HepG2 (cell line): ENCODE results near the gene PAQR5. TPM values are rescaled to one million over a fixed set of nuclear protein-coding genes. Genes with fewer than 3 reads are reported as not detected.

Experiments
- ATAC-seq: fragments of 200-7000 bp; cut with Tn5 transposase; 3 replicates; pipeline ENCODE4 v1.9.1; 2020; ENCODE audit warnings: mild to moderate bottlenecking, moderate library complexity
- BruUV-seq: library from RNA; stranded (reverse); fragments of 400-500 nt; replicated peaks from 2 replicates; lab custom pipeline; 2021; lab: Mats Ljungman, UMichigan
- CTCF ChIA-PET: fragments of 300-600 bp; formaldehyde crosslinking; extraction: SDS; loops from one replicate; lab custom pipeline; 2021; ENCODE audit warnings: low total read pairs, inconsistent platforms, low intra/inter-chr PET ratio; lab: Yijun Ruan, JAX
- POLR2A ChIA-PET: fragments of 350-600 bp; sonication (Branson Sonifier 250); formaldehyde crosslinking; loops from one replicate; lab custom pipeline; 2020; ENCODE audit warnings: antibody characterized with exemption, inconsistent platforms; lab: Yijun Ruan, JAX
- DNase-seq: peaks from one replicate; pipeline ENCODE4 v3.0.0-alpha.2; 2015; ENCODE audit warnings: low spot score
- FAIRE-seq: peaks from 3 replicates; lab custom pipeline; 2011; peaks lifted over from hg19 to GRCh38; lab: Jason Lieb, UNC
- H2AFZ ChIP-seq: one replicate; pipeline ENCODE4 v1.6.1; 2011; ENCODE audit warnings: low read length, inconsistent platforms
- H3K27ac ChIP-seq: fragments of 300-600 bp; 3 replicates; pipeline ENCODE4 v1.8.0; 2011; ENCODE audit warnings: mixed run types, mild to moderate bottlenecking, mixed read lengths, low read length, inconsistent platforms; ENCODE audit not compliant: insufficient read depth; ENCODE audit errors: extremely low read length
- H3K27me3 ChIP-seq, 2 experiments: fragments of 200-600 bp in 1 of 2; 2 replicates in 1 of 2; 3 replicates in 1 of 2; pipeline versions ENCODE4 v1.6.0 to v1.8.0; 2011; ENCODE audit warnings: low read length in 2 of 2, mild to moderate bottlenecking in 2 of 2, moderate library complexity in 2 of 2, inconsistent platforms in 1 of 2; ENCODE audit not compliant: insufficient read depth in 2 of 2, control insufficient read depth in 1 of 2
- H3K36me3 ChIP-seq, 2 experiments: fragments of 200-600 bp in 1 of 2; replicated peaks in 1 of 2; 2 replicates in 1 of 2; 3 replicates in 1 of 2; pipeline versions ENCODE4 v1.5.1 to v1.8.0; 2011; ENCODE audit warnings: low read length in 2 of 2, inconsistent platforms in 1 of 2; ENCODE audit not compliant: insufficient read depth in 2 of 2, control insufficient read depth in 1 of 2
- H3K4me1 ChIP-seq: 2 replicates; pipeline ENCODE4 v1.5.1; 2012; ENCODE audit warnings: low read length, inconsistent platforms; ENCODE audit not compliant: insufficient read depth
- H3K4me2 ChIP-seq: 2 replicates; pipeline ENCODE4 v1.6.0; 2011; ENCODE audit warnings: low read depth, low read length, inconsistent platforms
- H3K4me3 ChIP-seq, 3 experiments: fragments of 200-600 bp in 1 of 3; sonication (generic), shearing (Covaris generic) in 1 of 3; replicated peaks in 1 of 3; 2 replicates each; pipeline ENCODE4 v1.5.1; 2011 to 2016; ENCODE audit warnings: low read length in 3 of 3, inconsistent platforms in 2 of 3, low read depth in 2 of 3, mild to moderate bottlenecking in 2 of 3, control low read depth in 1 of 3, mixed read lengths in 1 of 3; ENCODE audit not compliant: insufficient read depth in 1 of 3
- H3K79me2 ChIP-seq: one replicate; pipeline ENCODE4 v1.6.1; 2011; ENCODE audit warnings: low read length, inconsistent platforms; ENCODE audit not compliant: insufficient read depth
- H3K9ac ChIP-seq: 2 replicates; pipeline ENCODE4 v1.6.0; 2011; ENCODE audit warnings: mild to moderate bottlenecking, low read depth, low read length, inconsistent platforms; ENCODE audit not compliant: insufficient read depth
- H3K9me3 ChIP-seq: 2 replicates; pipeline ENCODE4 v1.5.1; 2012; ENCODE audit warnings: mild to moderate bottlenecking, low read length
- H4K20me1 ChIP-seq: 2 replicates; pipeline ENCODE4 v1.6.0; 2011; ENCODE audit warnings: inconsistent platforms, mild to moderate bottlenecking, low read length, moderate library complexity; ENCODE audit not compliant: insufficient read depth
- CCDC6 ChIP-seq: sonication (generic); formaldehyde crosslinking; IDR thresholded peaks from 2 replicates; pipeline ENCODE4 v1.8.1; 2022; ENCODE audit warnings: mild to moderate bottlenecking, missing genetic modification reagents, moderate library complexity
- DNMT1 ChIP-seq: sonication (generic); formaldehyde crosslinking; IDR thresholded peaks from 2 replicates; pipeline ENCODE4 v1.5.1; 2020; ENCODE audit warnings: mild to moderate bottlenecking, missing genetic modification reagents
- FOXA3 ChIP-seq: IDR thresholded peaks from 2 replicates; pipeline ENCODE4 v1.6.1; 2016; ENCODE audit warnings: missing genetic modification reagents, missing compliant biosample characterization
- IRF2 ChIP-seq: IDR thresholded peaks from 2 replicates; pipeline ENCODE4 v1.6.1; 2018; ENCODE audit warnings: missing genetic modification reagents, missing compliant biosample characterization
- PHB2 ChIP-seq: fragments of 450-650 bp; IDR thresholded peaks from 2 replicates; pipeline ENCODE4 v1.6.1; 2018; ENCODE audit not compliant: partially characterized antibody
- PLRG1 ChIP-seq: fragments of 450-650 bp; conservative IDR thresholded peaks from 2 replicates; pipeline ENCODE4 v1.6.1; 2016
- POLR2G ChIP-seq: fragments of 200-400 bp; formaldehyde crosslinking; IDR thresholded peaks from 2 replicates; pipeline ENCODE4 v1.6.1; 2018; ENCODE audit warnings: mild to moderate bottlenecking, low read depth, low read length, moderate library complexity
- SMYD3 ChIP-seq: sonication (generic); formaldehyde crosslinking; IDR thresholded peaks from 2 replicates; pipeline ENCODE4 v1.8.1; 2023; ENCODE audit warnings: mild to moderate bottlenecking, missing genetic modification reagents
- TMF1 ChIP-seq: sonication (generic); formaldehyde crosslinking; IDR thresholded peaks from 2 replicates; pipeline ENCODE4 v1.8.1; 2022; ENCODE audit warnings: low read depth, missing genetic modification reagents
- ZNF432 ChIP-seq: sonication (generic); formaldehyde crosslinking; IDR thresholded peaks from 2 replicates; pipeline ENCODE4 v1.5.0; 2020; ENCODE audit warnings: missing genetic modification reagents, mild to moderate bottlenecking, borderline replicate concordance
- ZNF441 ChIP-seq: sonication (generic); formaldehyde crosslinking; IDR thresholded peaks from 2 replicates; pipeline ENCODE4 v1.7.0; 2021; ENCODE audit warnings: missing genetic modification reagents, borderline replicate concordance
- ZNF484 ChIP-seq: sonication (generic); formaldehyde crosslinking; IDR thresholded peaks from 2 replicates; pipeline ENCODE4 v1.5.1; 2020; ENCODE audit warnings: mild to moderate bottlenecking, low read depth, missing genetic modification reagents, borderline replicate concordance
- ZNF777 ChIP-seq: sonication (generic); formaldehyde crosslinking; IDR thresholded peaks from 2 replicates; pipeline ENCODE4 v1.4.0; 2020; ENCODE audit warnings: missing genetic modification reagents
- WGBS: methylation state at CpG from one replicate; pipeline ENCODE4 v1.1.6; 2017; ENCODE audit warnings: low lambda C conversion rate; 5-methylcytosine and 5-hydroxymethylcytosine counted together
- in situ Hi-C: cut with HindIII; loops from 2 replicates; pipeline ENCODE4 v1.10.0; 2017; ENCODE audit warnings: low pct_unique_long_range_greater_than_20kb; ENCODE audit not compliant: extremely low pct_ligation_motif_present
- intact Hi-C: fragments of 100-400 bp; cut with micrococcal nuclease; formaldehyde crosslinking; loops from one replicate; pipeline ENCODE4 v1.10.0; 2022; ENCODE audit not compliant: unreplicated experiment
- polyA plus RNA-seq, 8 experiments: library from polyadenylated mRNA; depleted of rRNA in 3 of 8; stranded (reverse) in 7 of 8; unstranded in 1 of 8; fragments of >200 nt; fragmentation: Illumina TruSeq in 4 of 8; extraction: Trizol in 4 of 8; gene quantifications; 2 replicates each; pipeline versions ENCODE4 v1.2.1 to v1.2.3, GENCODE V29; 2011 to 2016; ENCODE audit warnings: low read depth in 4 of 8, missing spikeins in 1 of 8, mixed read lengths in 1 of 8; ENCODE audit not compliant: insufficient read depth in 1 of 8
- total RNA-seq, 5 experiments: library from RNA; depleted of rRNA; stranded (reverse); fragments of >200 nt; fragmentation: Illumina TruSeq; extraction: Trizol; gene quantifications; 2 replicates each; pipeline ENCODE4 v1.2.3, GENCODE V29; 2016; ENCODE audit warnings: low read depth in 1 of 5
- TF ChIP-seq, protein P1 (sequence below): sonication (generic); formaldehyde crosslinking; IDR thresholded peaks from 2 replicates; pipeline ENCODE4 v1.4.0; 2020; ENCODE audit warnings: mild to moderate bottlenecking, missing genetic modification reagents
- TF ChIP-seq, protein P2 (sequence below): sonication (generic); formaldehyde crosslinking; conservative IDR thresholded peaks from 2 replicates; pipeline ENCODE4 v1.4.0; 2020; ENCODE audit warnings: missing genetic modification reagents
- TF ChIP-seq, protein P3 (sequence below): sonication (generic); formaldehyde crosslinking; IDR thresholded peaks from 2 replicates; pipeline ENCODE4 v1.8.0; 2022; ENCODE audit warnings: mild to moderate bottlenecking, missing genetic modification reagents, moderate library complexity

The PAQR5 gene
- total and polyA plus RNA-seq, 2 of the 13 experiments (the other 11 are each of a cell fraction or from before 2014, with no cell fraction given): 0.53 to 1.3 TPM

DNA sequence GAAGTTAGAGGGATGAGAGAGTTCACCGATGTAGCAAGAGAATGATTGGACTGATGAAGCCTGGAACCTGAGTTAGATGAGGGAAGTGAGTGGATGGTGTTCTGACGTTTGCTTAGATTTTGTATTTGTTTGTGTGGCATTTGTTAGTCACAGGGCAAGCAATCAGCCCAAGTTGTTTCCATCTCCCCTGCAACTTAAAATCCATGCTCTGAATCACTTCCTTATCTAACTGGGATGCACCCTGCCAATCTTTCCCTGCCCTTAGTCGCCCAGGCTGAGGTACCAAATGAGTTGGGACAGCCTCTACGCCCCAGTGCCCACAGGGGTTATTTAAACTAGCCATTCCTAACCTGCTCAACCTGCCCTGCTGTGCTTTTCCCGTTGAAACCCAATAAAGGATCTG lies 12.6 kb downstream of the PAQR5 start:
- Histone ChIP-seq H3K4me3 (no peak overlapping the region), H3K27ac (no peak overlapping the region), H3K79me2 (no peaks in the 10 kb centered on the region), H3K9ac (no peak overlapping the region), H2AFZ (no peak overlapping the region), H3K4me1 (no peaks in the 10 kb centered on the region), H3K9me3 (no peaks in the 10 kb centered on the region), H3K27me3 (peaks cover 1 to 21% of the 10 kb centered on the region in 2 experiments; a peak in 4 of 5 replicates), H3K4me2 (no peak overlapping the region), H3K36me3 (no peaks in the 10 kb centered on the region), H4K20me1 (no peaks in the 10 kb centered on the region)
- no peak for FAIRE-seq
- whole genome bisulfite sequencing: 16% methylated on average over 5 of the region's 5 CpGs
- ChIA-PET POLR2A (no interaction called here), CTCF (no interaction called here)
- ATAC-seq: no peak
- BruUV-seq: no TSS peak
- no peak for DNase-seq
- in situ Hi-C loops: no loop called here
- intact Hi-C loops: no loop called here
- TF ChIP-seq ZNF484 (CRISPR knock-in tag) (no peak), POLR2G (no peak), FOXA3 (CRISPR knock-in tag) (no peak), IRF2 (no peak)

DNA sequence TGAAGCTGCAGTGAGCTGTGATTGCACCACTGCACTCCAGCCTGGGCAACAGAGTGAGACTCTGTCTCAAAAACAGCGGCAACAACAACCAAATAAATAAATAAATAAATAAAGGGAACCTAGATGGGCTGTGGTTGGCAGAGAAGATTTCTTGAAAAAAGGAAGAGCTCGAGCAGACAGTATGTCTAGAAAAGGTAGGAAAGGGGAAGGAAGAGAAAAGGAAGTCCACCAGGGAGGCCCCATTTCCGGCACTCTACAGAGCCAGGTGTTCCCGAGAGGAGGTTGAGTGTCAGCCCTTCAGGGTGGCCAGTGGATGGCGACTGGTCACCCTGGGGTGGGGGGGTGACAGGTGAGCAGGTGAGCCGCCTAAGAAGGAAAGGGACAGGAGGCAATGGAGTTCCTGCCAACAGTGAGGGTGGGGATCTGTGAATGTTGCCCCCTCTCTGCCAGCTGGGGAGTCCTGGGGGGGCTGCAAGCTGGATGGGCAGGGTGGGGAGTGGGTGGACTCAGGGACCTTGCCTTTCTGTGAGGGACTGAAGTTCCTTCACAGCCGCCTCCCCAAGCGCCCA lies 14.8 kb downstream of the PAQR5 start:
- 26% methylated on average over 7 of the region's 8 CpGs for WGBS
- no peak for TF ChIP-seq ZNF441
- no peak for TF ChIP-seq ZNF777 (CRISPR knock-in tag)
- no peak for TF ChIP-seq ZNF432 (CRISPR knock-in tag)
- no peak for TF ChIP-seq SMYD3 (CRISPR knock-in tag)
- no peak for TF ChIP-seq DNMT1 (CRISPR knock-in tag)
- TF ChIP-seq PLRG1: no peak
- TF ChIP-seq CCDC6 (CRISPR knock-in tag): no peak
- TF ChIP-seq TMF1: no peak
- no peak for TF ChIP-seq PHB2
- TF ChIP-seq, protein P1, sequence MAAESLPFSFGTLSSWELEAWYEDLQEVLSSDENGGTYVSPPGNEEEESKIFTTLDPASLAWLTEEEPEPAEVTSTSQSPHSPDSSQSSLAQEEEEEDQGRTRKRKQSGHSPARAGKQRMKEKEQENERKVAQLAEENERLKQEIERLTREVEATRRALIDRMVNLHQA: no peak
- TF ChIP-seq, protein P2, sequence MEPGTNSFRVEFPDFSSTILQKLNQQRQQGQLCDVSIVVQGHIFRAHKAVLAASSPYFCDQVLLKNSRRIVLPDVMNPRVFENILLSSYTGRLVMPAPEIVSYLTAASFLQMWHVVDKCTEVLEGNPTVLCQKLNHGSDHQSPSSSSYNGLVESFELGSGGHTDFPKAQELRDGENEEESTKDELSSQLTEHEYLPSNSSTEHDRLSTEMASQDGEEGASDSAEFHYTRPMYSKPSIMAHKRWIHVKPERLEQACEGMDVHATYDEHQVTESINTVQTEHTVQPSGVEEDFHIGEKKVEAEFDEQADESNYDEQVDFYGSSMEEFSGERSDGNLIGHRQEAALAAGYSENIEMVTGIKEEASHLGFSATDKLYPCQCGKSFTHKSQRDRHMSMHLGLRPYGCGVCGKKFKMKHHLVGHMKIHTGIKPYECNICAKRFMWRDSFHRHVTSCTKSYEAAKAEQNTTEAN (CRISPR knock-in tag): no peak
- TF ChIP-seq, protein P3, sequence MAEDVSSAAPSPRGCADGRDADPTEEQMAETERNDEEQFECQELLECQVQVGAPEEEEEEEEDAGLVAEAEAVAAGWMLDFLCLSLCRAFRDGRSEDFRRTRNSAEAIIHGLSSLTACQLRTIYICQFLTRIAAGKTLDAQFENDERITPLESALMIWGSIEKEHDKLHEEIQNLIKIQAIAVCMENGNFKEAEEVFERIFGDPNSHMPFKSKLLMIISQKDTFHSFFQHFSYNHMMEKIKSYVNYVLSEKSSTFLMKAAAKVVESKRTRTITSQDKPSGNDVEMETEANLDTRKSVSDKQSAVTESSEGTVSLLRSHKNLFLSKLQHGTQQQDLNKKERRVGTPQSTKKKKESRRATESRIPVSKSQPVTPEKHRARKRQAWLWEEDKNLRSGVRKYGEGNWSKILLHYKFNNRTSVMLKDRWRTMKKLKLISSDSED: no peak

More for the DNA sequence above, 14.8 kb downstream of the PAQR5 start:
- ATAC-seq (no peak), DNase-seq (no peak), FAIRE-seq (no peak)
- CTCF ChIA-PET: no interaction called here
- in situ Hi-C loops: no loop called here
- no peak overlapping the region for H3K4me3 ChIP-seq
- no peaks in the 10 kb centered on the region for H4K20me1 ChIP-seq
- H3K79me2 ChIP-seq: no peaks in the 10 kb centered on the region
- no peak overlapping the region for H3K4me2 ChIP-seq
- H3K36me3 ChIP-seq: no peaks in the 10 kb centered on the region
- intact Hi-C loops: no loop called here
- H3K9me3 ChIP-seq: no peaks in the 10 kb centered on the region
- POLR2A ChIA-PET: no interaction called here
- no peaks in the 10 kb centered on the region for H3K4me1 ChIP-seq
- H3K27ac ChIP-seq: no peak overlapping the region
- no peak overlapping the region for H3K9ac ChIP-seq
- peaks cover 1 to 21% of the 10 kb centered on the region in 2 experiments; a peak in 4 of 5 replicates for H3K27me3 ChIP-seq
- no peak overlapping the region for H2AFZ ChIP-seq
- no TSS peak for BruUV-seq
